CD14-positive monocyte (primary cell): ENCODE measurements around the gene NDUFAF4. TPM values are rescaled to one million over a fixed set of nuclear protein-coding genes. Genes with fewer than 3 reads are reported as not detected.

ENCODE experiments used
- DNase-seq, 3 donors: peaks; one replicate each; pipeline ENCODE4 v3.0.0-alpha.2; 2011 to 2022
- H2AFZ ChIP-seq: 2 replicates; pipeline ENCODE4 v1.6.0; 2012; ENCODE audit warnings: mild to moderate bottlenecking, low read depth, low read length, inconsistent platforms; ENCODE audit not compliant: insufficient read depth, poor library complexity, severe bottlenecking
- H3K27ac ChIP-seq, 2 donors: 1 replicate in 1 of 2; 2 replicates in 1 of 2; pipeline ENCODE4 v1.5.1; 2012 to 2013; ENCODE audit warnings: low read length in 2 of 2, control low read depth in 1 of 2, inconsistent platforms in 1 of 2, low read depth in 1 of 2, mild to moderate bottlenecking in 1 of 2
- H3K27me3 ChIP-seq, 2 donors: one replicate each; pipeline versions ENCODE4 v1.6.0 to v1.6.1; 2011 to 2013; ENCODE audit warnings: low read length in 2 of 2; ENCODE audit not compliant: control insufficient read depth in 2 of 2, insufficient read depth in 2 of 2
- H3K36me3 ChIP-seq, 2 donors: replicated peaks in 1 of 2; 1 replicate in 1 of 2; 2 replicates in 1 of 2; pipeline versions ENCODE4 v1.5.1 to v1.6.1; 2012 to 2013; ENCODE audit warnings: low read length in 2 of 2, control low read depth in 1 of 2, inconsistent platforms in 1 of 2, mild to moderate bottlenecking in 1 of 2; ENCODE audit not compliant: insufficient read depth in 2 of 2, control insufficient read depth in 1 of 2
- H3K4me1 ChIP-seq, 2 donors: 1 replicate in 1 of 2; 2 replicates in 1 of 2; pipeline versions ENCODE4 v1.5.1 to v1.6.1; 2012 to 2013; ENCODE audit warnings: low read length in 2 of 2, control low read depth in 1 of 2, inconsistent platforms in 1 of 2, mild to moderate bottlenecking in 1 of 2, moderate library complexity in 1 of 2; ENCODE audit not compliant: insufficient read depth in 2 of 2, control insufficient read depth in 1 of 2
- H3K4me2 ChIP-seq: replicated peaks from 2 replicates; pipeline ENCODE3; 2012; ENCODE audit warnings: low read length, moderate library complexity, mild to moderate bottlenecking; ENCODE audit not compliant: poor library complexity, severe bottlenecking; ENCODE audit errors: extremely low read depth
- H3K4me3 ChIP-seq, 3 experiments: fragments of 200-600 bp in 1 of 3; sonication (generic) in 1 of 3; replicated peaks in 1 of 3; 1 replicate in 2 of 3; 2 replicates in 1 of 3; pipeline ENCODE4 v1.5.1; 2011 to 2013; ENCODE audit warnings: low read length in 3 of 3, mild to moderate bottlenecking in 3 of 3, control low read depth in 2 of 3, low read depth in 2 of 3, inconsistent platforms in 1 of 3, moderate library complexity in 1 of 3
- H3K79me2 ChIP-seq: 2 replicates; pipeline ENCODE4 v1.6.0; 2012; ENCODE audit warnings: mild to moderate bottlenecking, control low read depth, inconsistent platforms, low read length, moderate library complexity; ENCODE audit not compliant: insufficient read depth
- H3K9ac ChIP-seq: 2 replicates; pipeline ENCODE4 v1.6.0; 2017; ENCODE audit warnings: low read length, mild to moderate bottlenecking; ENCODE audit not compliant: insufficient read depth, poor library complexity, severe bottlenecking
- H3K9me3 ChIP-seq, 2 donors: replicated peaks in 1 of 2; 1 replicate in 1 of 2; 2 replicates in 1 of 2; pipeline versions ENCODE4 v1.5.1 to v1.6.1; 2012 to 2013; ENCODE audit warnings: low read length in 2 of 2, control low read depth in 1 of 2; ENCODE audit not compliant: control insufficient read depth in 1 of 2, insufficient read depth in 1 of 2
- H4K20me1 ChIP-seq: 2 replicates; pipeline ENCODE4 v1.6.0; 2012; ENCODE audit warnings: mild to moderate bottlenecking, low read length, control low read depth, moderate library complexity; ENCODE audit not compliant: insufficient read depth
- H3K27ac Mint-ChIP-seq, 7 donors: one replicate each; pipeline ENCODE4 v1.8.0; 2020; ENCODE audit warnings: mild to moderate bottlenecking in 7 of 7, mixed read lengths in 7 of 7, moderate library complexity in 6 of 7, inconsistent platforms in 2 of 7
- H3K27me3 Mint-ChIP-seq, 3 donors: one replicate each; pipeline ENCODE4 v1.8.0; 2021 to 2022; ENCODE audit warnings: low read depth in 3 of 3, mild to moderate bottlenecking in 3 of 3, mixed read lengths in 3 of 3, moderate library complexity in 3 of 3, inconsistent platforms in 1 of 3
- H3K36me3 Mint-ChIP-seq, 2 donors: one replicate each; pipeline ENCODE4 v1.8.0; 2020; ENCODE audit warnings: mixed read lengths in 2 of 2, inconsistent platforms in 1 of 2, mild to moderate bottlenecking in 1 of 2
- H3K4me1 Mint-ChIP-seq: one replicate; pipeline ENCODE4 v1.8.0; 2020; ENCODE audit warnings: mild to moderate bottlenecking, mixed read lengths
- H3K4me3 Mint-ChIP-seq, 2 donors: one replicate each; pipeline ENCODE4 v1.8.0; 2020; ENCODE audit warnings: mild to moderate bottlenecking in 2 of 2, mixed read lengths in 2 of 2, moderate library complexity in 1 of 2
- H3K9me3 Mint-ChIP-seq, 7 donors: one replicate each; pipeline ENCODE4 v1.8.0; 2020 to 2022; ENCODE audit warnings: mixed read lengths in 7 of 7, mild to moderate bottlenecking in 6 of 7, moderate library complexity in 6 of 7, inconsistent platforms in 2 of 7
- CTCF ChIP-seq: fragments of 200-600 bp; IDR thresholded peaks from one replicate; pipeline ENCODE4 v1.8.0; 2022; ENCODE audit warnings: antibody characterized with exemption, mild to moderate bottlenecking
- WGBS: methylation state at CpG from one replicate; pipeline ENCODE4 v1.1.5; 2013; ENCODE audit warnings: missing lambda C conversion rate; ENCODE audit not compliant: insufficient coverage; 5-methylcytosine and 5-hydroxymethylcytosine counted together
- intact Hi-C, 2 donors: fragments of 100-400 bp; cut with micrococcal nuclease; formaldehyde crosslinking; loops; one replicate each; pipeline versions ENCODE4 v1.15.0 to v1.15.1; 2023
- polyA plus RNA-seq, 3 donors: library from polyadenylated mRNA; depleted of rRNA in 1 of 3; unstranded in 2 of 3; stranded (reverse) in 1 of 3; fragments of 300-500 nt in 2 of 3; fragments of >200 nt in 1 of 3; fragmentation: Illumina TruSeq in 2 of 3; gene quantifications; 1 replicate in 2 of 3; 2 replicates in 1 of 3; pipeline ENCODE4 v1.2.3, GENCODE V29; 2012 to 2021

The NDUFAF4 gene
- polyA plus RNA-seq, 3 donors, result 7.6 to 17.5 (median 14.9) TPM

DNA sequence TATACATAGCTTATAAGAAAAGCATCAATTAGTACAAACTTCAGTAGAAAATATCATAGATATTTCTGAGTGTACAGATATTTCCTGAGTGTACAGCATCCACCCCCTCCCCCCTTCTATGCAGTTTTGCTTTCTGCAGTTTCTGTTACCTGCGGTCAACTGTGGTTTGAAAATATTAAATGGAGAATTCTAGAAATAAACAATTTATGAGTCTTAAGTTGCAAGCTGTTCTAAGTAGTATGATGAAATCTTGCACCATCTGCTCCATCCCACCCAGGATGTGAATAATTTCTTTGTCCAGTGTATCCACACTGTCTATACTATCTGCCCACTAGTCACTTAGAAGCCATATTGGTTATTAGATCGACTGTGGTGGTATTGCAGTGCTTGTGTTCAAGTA lies 44.6 kb downstream of the NDUFAF4 start:
- H3K27me3 ChIP-seq, result no peaks in the 10 kb centered on the region
- intact Hi-C loops, result no loop called here
- Mint-ChIP-seq H3K27me3 (no peaks in the 10 kb centered on the region), H3K9me3 (peaks cover 0 to 19% (median 12%) of the 10 kb centered on the region in 7 donors), H3K36me3 (no peaks in the 10 kb centered on the region), H3K4me3 (no peak overlapping the region), H3K27ac (no peak overlapping the region), H3K4me1 (no peaks in the 10 kb centered on the region)
- no peak for DNase-seq
- H3K4me1 ChIP-seq, result no peaks in the 10 kb centered on the region
- no peak overlapping the region for H3K9ac ChIP-seq
- WGBS, result no CpG with 5 or more reads among the region's 2 CpGs
- H2AFZ ChIP-seq, result no peak overlapping the region
- H3K4me2 ChIP-seq, result no peak overlapping the region
- TF ChIP-seq CTCF, result no peak
- H3K9me3 ChIP-seq, result peaks cover 0 to 9% of the 10 kb centered on the region in 2 donors
- no peak overlapping the region for H3K4me3 ChIP-seq
- no peaks in the 10 kb centered on the region for H3K36me3 ChIP-seq
- no peaks in the 10 kb centered on the region for H3K79me2 ChIP-seq
- H4K20me1 ChIP-seq, result no peaks in the 10 kb centered on the region
- H3K27ac ChIP-seq, result no peak overlapping the region

DNA sequence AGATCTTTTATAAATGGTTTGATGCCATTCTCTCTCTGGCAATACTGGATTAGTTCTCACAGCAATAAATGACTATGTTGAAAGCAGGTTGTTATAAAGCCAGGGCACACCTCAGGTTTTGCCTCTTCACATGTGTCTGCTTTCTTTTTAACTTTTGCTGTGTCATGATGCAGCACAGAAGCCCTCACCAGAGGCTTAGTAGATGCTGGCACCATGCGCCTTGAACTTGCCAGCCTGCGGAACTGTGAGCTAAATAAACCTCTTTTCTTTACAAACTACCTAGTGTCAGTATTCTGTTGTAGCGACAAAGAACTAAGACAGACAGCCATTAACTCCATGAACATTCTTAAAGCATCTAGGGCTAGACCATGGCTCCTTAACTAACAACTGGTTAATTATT lies 45.1 kb downstream of the NDUFAF4 start:
- Histone ChIP-seq H4K20me1 (no peaks in the 10 kb centered on the region), H3K9me3 (peaks cover 0 to 9% of the 10 kb centered on the region in 2 donors), H3K4me1 (no peaks in the 10 kb centered on the region), H3K9ac (no peak overlapping the region), H3K79me2 (no peaks in the 10 kb centered on the region), H3K27me3 (no peaks in the 10 kb centered on the region), H3K4me2 (no peak overlapping the region), H3K27ac (no peak overlapping the region), H2AFZ (no peak overlapping the region), H3K36me3 (no peaks in the 10 kb centered on the region), H3K4me3 (no peak overlapping the region)
- DNase-seq, result no peak
- intact Hi-C loops, result no loop called here
- no peaks in the 10 kb centered on the region for H3K36me3 Mint-ChIP-seq
- no peak overlapping the region for H3K27ac Mint-ChIP-seq
- no peak overlapping the region for H3K4me3 Mint-ChIP-seq
- no peaks in the 10 kb centered on the region for H3K4me1 Mint-ChIP-seq
- no peak for TF ChIP-seq CTCF
- peaks cover 0 to 19% (median 14%) of the 10 kb centered on the region in 7 donors for H3K9me3 Mint-ChIP-seq
- WGBS, result 80% methylated on average over 1 of the region's 3 CpGs
- no peaks in the 10 kb centered on the region for H3K27me3 Mint-ChIP-seq
